ENCODE measurements around the gene NMD3.

DNA sequence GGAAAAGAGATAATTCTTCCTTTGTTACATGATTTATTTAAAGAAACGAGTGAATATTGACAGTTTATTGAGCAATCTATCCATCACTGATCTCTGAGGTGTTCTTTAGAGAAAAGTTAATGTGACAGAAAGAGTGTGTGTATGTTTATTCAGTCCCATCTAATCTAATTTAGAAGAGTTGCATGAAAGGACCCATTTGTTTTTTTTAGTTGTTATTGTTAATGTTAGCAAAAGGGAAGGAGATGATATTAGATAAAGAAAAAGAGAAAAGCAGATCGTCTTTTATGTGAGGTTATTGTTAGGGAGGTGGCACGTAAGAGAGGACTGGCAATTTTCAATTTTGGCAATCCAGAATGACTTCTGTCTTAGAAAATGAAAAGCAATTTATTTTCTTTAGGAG lies 46.5 kb downstream of the NMD3 start:
- TF ChIP-seq EZH2 (IDR thresholded peaks at IDR 0.05; ENCODE audit: borderline replicate concordance, low read length) (no peak), CTCF (IDR thresholded peaks at IDR 0.05; ENCODE audit: low read length) (no peak)
